HepG2 (cell line): ENCODE results near the gene MYOF. TPM values are rescaled to one million over a fixed set of nuclear protein-coding genes. Genes with fewer than 3 reads are reported as not detected.

Experiments
- ATAC-seq: fragments of 200-7000 bp; cut with Tn5 transposase; 3 replicates; pipeline ENCODE4 v1.9.1; 2020; ENCODE audit warnings: mild to moderate bottlenecking, moderate library complexity
- BruUV-seq: library from RNA; stranded (reverse); fragments of 400-500 nt; replicated peaks from 2 replicates; lab custom pipeline; 2021; lab: Mats Ljungman, UMichigan
- CTCF ChIA-PET: fragments of 300-600 bp; formaldehyde crosslinking; extraction: SDS; loops from one replicate; lab custom pipeline; 2021; ENCODE audit warnings: low total read pairs, inconsistent platforms, low intra/inter-chr PET ratio; lab: Yijun Ruan, JAX
- POLR2A ChIA-PET: fragments of 350-600 bp; sonication (Branson Sonifier 250); formaldehyde crosslinking; loops from one replicate; lab custom pipeline; 2020; ENCODE audit warnings: antibody characterized with exemption, inconsistent platforms; lab: Yijun Ruan, JAX
- DNase-seq: peaks from one replicate; pipeline ENCODE4 v3.0.0-alpha.2; 2015; ENCODE audit warnings: low spot score
- FAIRE-seq: peaks from 3 replicates; lab custom pipeline; 2011; peaks lifted over from hg19 to GRCh38; lab: Jason Lieb, UNC
- H2AFZ ChIP-seq: one replicate; pipeline ENCODE4 v1.6.1; 2011; ENCODE audit warnings: low read length, inconsistent platforms
- H3K27ac ChIP-seq: fragments of 300-600 bp; 3 replicates; pipeline ENCODE4 v1.8.0; 2011; ENCODE audit warnings: mixed run types, mild to moderate bottlenecking, mixed read lengths, low read length, inconsistent platforms; ENCODE audit not compliant: insufficient read depth; ENCODE audit errors: extremely low read length
- H3K27me3 ChIP-seq, 2 experiments: fragments of 200-600 bp in 1 of 2; 2 replicates in 1 of 2; 3 replicates in 1 of 2; pipeline versions ENCODE4 v1.6.0 to v1.8.0; 2011; ENCODE audit warnings: low read length in 2 of 2, mild to moderate bottlenecking in 2 of 2, moderate library complexity in 2 of 2, inconsistent platforms in 1 of 2; ENCODE audit not compliant: insufficient read depth in 2 of 2, control insufficient read depth in 1 of 2
- H3K36me3 ChIP-seq, 2 experiments: fragments of 200-600 bp in 1 of 2; replicated peaks in 1 of 2; 2 replicates in 1 of 2; 3 replicates in 1 of 2; pipeline versions ENCODE4 v1.5.1 to v1.8.0; 2011; ENCODE audit warnings: low read length in 2 of 2, inconsistent platforms in 1 of 2; ENCODE audit not compliant: insufficient read depth in 2 of 2, control insufficient read depth in 1 of 2
- H3K4me1 ChIP-seq: 2 replicates; pipeline ENCODE4 v1.5.1; 2012; ENCODE audit warnings: low read length, inconsistent platforms; ENCODE audit not compliant: insufficient read depth
- H3K4me2 ChIP-seq: 2 replicates; pipeline ENCODE4 v1.6.0; 2011; ENCODE audit warnings: low read depth, low read length, inconsistent platforms
- H3K4me3 ChIP-seq, 3 experiments: fragments of 200-600 bp in 1 of 3; sonication (generic), shearing (Covaris generic) in 1 of 3; replicated peaks in 1 of 3; 2 replicates each; pipeline ENCODE4 v1.5.1; 2011 to 2016; ENCODE audit warnings: low read length in 3 of 3, inconsistent platforms in 2 of 3, low read depth in 2 of 3, mild to moderate bottlenecking in 2 of 3, control low read depth in 1 of 3, mixed read lengths in 1 of 3; ENCODE audit not compliant: insufficient read depth in 1 of 3
- H3K79me2 ChIP-seq: one replicate; pipeline ENCODE4 v1.6.1; 2011; ENCODE audit warnings: low read length, inconsistent platforms; ENCODE audit not compliant: insufficient read depth
- H3K9ac ChIP-seq: 2 replicates; pipeline ENCODE4 v1.6.0; 2011; ENCODE audit warnings: mild to moderate bottlenecking, low read depth, low read length, inconsistent platforms; ENCODE audit not compliant: insufficient read depth
- H3K9me3 ChIP-seq: 2 replicates; pipeline ENCODE4 v1.5.1; 2012; ENCODE audit warnings: mild to moderate bottlenecking, low read length
- H4K20me1 ChIP-seq: 2 replicates; pipeline ENCODE4 v1.6.0; 2011; ENCODE audit warnings: inconsistent platforms, mild to moderate bottlenecking, low read length, moderate library complexity; ENCODE audit not compliant: insufficient read depth
- CEBPB ChIP-seq: IDR thresholded peaks from 2 replicates; pipeline ENCODE4 v1.6.1; 2011; ENCODE audit warnings: low read depth, low read length, improper control_type of control experiment, borderline replicate concordance
- CEBPG ChIP-seq: IDR thresholded peaks from 2 replicates; pipeline ENCODE4 v1.6.1; 2016
- FOXC1 ChIP-seq: sonication (generic); formaldehyde crosslinking; IDR thresholded peaks from 2 replicates; pipeline ENCODE4 v1.8.0; 2022; ENCODE audit warnings: mild to moderate bottlenecking, missing genetic modification reagents, borderline replicate concordance
- ZNF230 ChIP-seq: sonication (generic); formaldehyde crosslinking; IDR thresholded peaks from 2 replicates; pipeline ENCODE4 v1.4.0; 2020; ENCODE audit warnings: mild to moderate bottlenecking, missing genetic modification reagents
- WGBS: methylation state at CpG from one replicate; pipeline ENCODE4 v1.1.6; 2017; ENCODE audit warnings: low lambda C conversion rate; 5-methylcytosine and 5-hydroxymethylcytosine counted together
- in situ Hi-C: cut with HindIII; loops from 2 replicates; pipeline ENCODE4 v1.10.0; 2017; ENCODE audit warnings: low pct_unique_long_range_greater_than_20kb; ENCODE audit not compliant: extremely low pct_ligation_motif_present
- intact Hi-C: fragments of 100-400 bp; cut with micrococcal nuclease; formaldehyde crosslinking; loops from one replicate; pipeline ENCODE4 v1.10.0; 2022; ENCODE audit not compliant: unreplicated experiment
- polyA plus RNA-seq, 8 experiments: library from polyadenylated mRNA; depleted of rRNA in 3 of 8; stranded (reverse) in 7 of 8; unstranded in 1 of 8; fragments of >200 nt; fragmentation: Illumina TruSeq in 4 of 8; extraction: Trizol in 4 of 8; gene quantifications; 2 replicates each; pipeline versions ENCODE4 v1.2.1 to v1.2.3, GENCODE V29; 2011 to 2016; ENCODE audit warnings: low read depth in 4 of 8, missing spikeins in 1 of 8, mixed read lengths in 1 of 8; ENCODE audit not compliant: insufficient read depth in 1 of 8
- total RNA-seq, 5 experiments: library from RNA; depleted of rRNA; stranded (reverse); fragments of >200 nt; fragmentation: Illumina TruSeq; extraction: Trizol; gene quantifications; 2 replicates each; pipeline ENCODE4 v1.2.3, GENCODE V29; 2016; ENCODE audit warnings: low read depth in 1 of 5
- TF ChIP-seq, protein P1 (sequence below): conservative IDR thresholded peaks from 2 replicates; pipeline ENCODE4 v1.6.1; 2018; ENCODE audit warnings: missing genetic modification reagents
- TF ChIP-seq, protein P2 (sequence below): sonication (generic); formaldehyde crosslinking; IDR thresholded peaks from 2 replicates; pipeline ENCODE4 v1.4.0; 2020; ENCODE audit warnings: missing genetic modification reagents
- TF ChIP-seq, protein P3 (sequence below): sonication (generic); formaldehyde crosslinking; IDR thresholded peaks from 2 replicates; pipeline ENCODE4 v1.4.0; 2020; ENCODE audit warnings: mild to moderate bottlenecking, missing genetic modification reagents

Gene MYOF
- total and polyA plus RNA-seq, 2 of the 13 experiments (the other 11 are each of a cell fraction or from before 2014, with no cell fraction given): 0.18 to 0.42 TPM

DNA sequence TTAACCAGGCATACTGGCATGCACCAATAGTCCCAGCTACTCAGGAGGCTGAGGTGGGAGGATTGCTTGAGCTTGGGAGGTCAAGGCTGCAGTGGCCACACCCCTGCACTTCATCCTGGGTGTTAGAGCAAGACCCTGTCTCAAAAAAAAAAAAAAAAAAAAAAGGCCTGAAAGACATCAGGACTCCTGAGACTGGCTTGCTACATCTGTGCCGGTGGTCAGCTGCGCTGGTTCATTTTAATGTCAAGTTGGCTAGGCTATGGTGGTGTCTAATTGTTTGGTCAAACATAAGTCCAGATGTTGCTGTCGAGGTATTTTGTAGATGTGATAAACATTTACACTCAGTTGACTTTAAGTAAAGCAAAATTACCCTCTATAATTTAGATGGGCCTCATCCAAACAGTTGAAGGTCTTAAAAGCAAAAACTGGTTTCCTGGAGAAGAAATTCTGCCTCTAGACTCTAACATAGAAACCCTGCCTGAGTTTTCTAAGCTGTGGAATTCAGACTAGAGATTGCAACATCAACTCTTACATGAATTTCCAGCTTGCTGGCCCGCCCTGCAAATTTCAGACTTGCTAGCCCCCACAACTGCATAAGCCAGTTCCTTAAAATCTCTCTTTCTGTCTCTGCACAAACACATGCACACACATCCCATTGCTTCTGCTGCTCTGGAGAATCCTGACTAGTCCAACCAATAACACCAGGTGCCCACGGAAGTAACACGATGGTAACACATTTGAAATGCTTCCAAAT is 18.2 kb downstream of the MYOF start:
- Histone ChIP-seq H2AFZ (no peak overlapping the region), H3K4me2 (no peak overlapping the region), H3K27me3 (no peaks in the 10 kb centered on the region), H3K9me3 (no peaks in the 10 kb centered on the region), H3K4me3 (no peak overlapping the region), H3K79me2 (no peaks in the 10 kb centered on the region), H3K4me1 (peaks cover 8% of the 10 kb centered on the region), H3K36me3 (no peaks in the 10 kb centered on the region), H4K20me1 (no peaks in the 10 kb centered on the region), H3K27ac (no peak overlapping the region), H3K9ac (no peak overlapping the region)
- 0 out of 2 replicates have a peak, but pooled peaks have one; percentile 42 for TF ChIP-seq CEBPG (CRISPR knock-in tag)
- TF ChIP-seq ZNF230 (CRISPR knock-in tag): no peak
- TF ChIP-seq CEBPB: peak; percentile 71; the same call in 1 of the 2 replicates
- ATAC-seq (no peak), FAIRE-seq (no peak), DNase-seq (no peak)
- CTCF ChIA-PET: no interaction called here
- intact Hi-C loops (no loop called here), in situ Hi-C loops (no loop called here)
- no TSS peak for BruUV-seq
- WGBS: 24% methylated on average over 6 of the region's 6 CpGs
- POLR2A ChIA-PET: no interaction called here

DNA sequence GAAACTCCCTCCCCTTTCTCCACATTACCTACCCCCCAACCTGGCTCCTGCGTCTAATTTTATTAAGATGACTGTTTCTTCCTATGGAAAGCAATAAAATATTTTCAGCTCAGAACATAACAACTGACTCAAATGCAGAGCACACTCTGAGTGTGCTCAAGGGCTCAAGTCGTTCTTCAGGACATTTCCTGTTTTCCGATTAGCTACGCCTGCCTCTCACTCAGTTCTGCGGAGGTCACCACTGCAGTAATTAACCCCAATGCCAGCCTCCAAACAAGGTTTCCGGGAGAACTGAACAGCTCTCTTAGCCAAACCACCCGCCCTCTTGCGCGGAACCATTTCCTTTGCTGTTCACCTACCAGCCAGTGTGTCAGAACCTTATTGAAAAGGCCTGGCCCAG is 19.3 kb downstream of the MYOF start:
- no peaks in the 10 kb centered on the region for H3K79me2 ChIP-seq
- no peak for DNase-seq
- BruUV-seq: no TSS peak
- no peak for ATAC-seq
- 90% methylated on average over 9 of the region's 9 CpGs for WGBS
- H3K4me2 ChIP-seq: no peak overlapping the region
- no peaks in the 10 kb centered on the region for H3K27me3 ChIP-seq
- no peaks in the 10 kb centered on the region for H4K20me1 ChIP-seq
- H3K27ac ChIP-seq: no peak overlapping the region
- no peak for FAIRE-seq
- H3K9ac ChIP-seq: no peak overlapping the region
- CTCF ChIA-PET: no interaction called here
- in situ Hi-C loops (no loop called here), intact Hi-C loops (no loop called here)
- no peaks in the 10 kb centered on the region for H3K9me3 ChIP-seq
- peaks cover 15% of the 10 kb centered on the region for H3K4me1 ChIP-seq
- no peaks in the 10 kb centered on the region for H3K36me3 ChIP-seq
- no peak overlapping the region for H2AFZ ChIP-seq
- POLR2A ChIA-PET: no interaction called here
- H3K4me3 ChIP-seq: no peak overlapping the region
- TF ChIP-seq, protein P1, sequence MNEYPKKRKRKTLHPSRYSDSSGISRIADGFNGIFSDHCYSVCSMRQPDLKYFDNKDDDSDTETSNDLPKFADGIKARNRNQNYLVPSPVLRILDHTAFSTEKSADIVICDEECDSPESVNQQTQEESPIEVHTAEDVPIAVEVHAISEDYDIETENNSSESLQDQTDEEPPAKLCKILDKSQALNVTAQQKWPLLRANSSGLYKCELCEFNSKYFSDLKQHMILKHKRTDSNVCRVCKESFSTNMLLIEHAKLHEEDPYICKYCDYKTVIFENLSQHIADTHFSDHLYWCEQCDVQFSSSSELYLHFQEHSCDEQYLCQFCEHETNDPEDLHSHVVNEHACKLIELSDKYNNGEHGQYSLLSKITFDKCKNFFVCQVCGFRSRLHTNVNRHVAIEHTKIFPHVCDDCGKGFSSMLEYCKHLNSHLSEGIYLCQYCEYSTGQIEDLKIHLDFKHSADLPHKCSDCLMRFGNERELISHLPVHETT (CRISPR knock-in tag): no peak
- no peak for TF ChIP-seq FOXC1 (CRISPR knock-in tag)
- TF ChIP-seq, protein P2, sequence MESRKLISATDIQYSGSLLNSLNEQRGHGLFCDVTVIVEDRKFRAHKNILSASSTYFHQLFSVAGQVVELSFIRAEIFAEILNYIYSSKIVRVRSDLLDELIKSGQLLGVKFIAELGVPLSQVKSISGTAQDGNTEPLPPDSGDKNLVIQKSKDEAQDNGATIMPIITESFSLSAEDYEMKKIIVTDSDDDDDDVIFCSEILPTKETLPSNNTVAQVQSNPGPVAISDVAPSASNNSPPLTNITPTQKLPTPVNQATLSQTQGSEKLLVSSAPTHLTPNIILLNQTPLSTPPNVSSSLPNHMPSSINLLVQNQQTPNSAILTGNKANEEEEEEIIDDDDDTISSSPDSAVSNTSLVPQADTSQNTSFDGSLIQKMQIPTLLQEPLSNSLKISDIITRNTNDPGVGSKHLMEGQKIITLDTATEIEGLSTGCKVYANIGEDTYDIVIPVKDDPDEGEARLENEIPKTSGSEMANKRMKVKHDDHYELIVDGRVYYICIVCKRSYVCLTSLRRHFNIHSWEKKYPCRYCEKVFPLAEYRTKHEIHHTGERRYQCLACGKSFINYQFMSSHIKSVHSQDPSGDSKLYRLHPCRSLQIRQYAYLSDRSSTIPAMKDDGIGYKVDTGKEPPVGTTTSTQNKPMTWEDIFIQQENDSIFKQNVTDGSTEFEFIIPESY (CRISPR knock-in tag): no peak
- TF ChIP-seq, protein P3, sequence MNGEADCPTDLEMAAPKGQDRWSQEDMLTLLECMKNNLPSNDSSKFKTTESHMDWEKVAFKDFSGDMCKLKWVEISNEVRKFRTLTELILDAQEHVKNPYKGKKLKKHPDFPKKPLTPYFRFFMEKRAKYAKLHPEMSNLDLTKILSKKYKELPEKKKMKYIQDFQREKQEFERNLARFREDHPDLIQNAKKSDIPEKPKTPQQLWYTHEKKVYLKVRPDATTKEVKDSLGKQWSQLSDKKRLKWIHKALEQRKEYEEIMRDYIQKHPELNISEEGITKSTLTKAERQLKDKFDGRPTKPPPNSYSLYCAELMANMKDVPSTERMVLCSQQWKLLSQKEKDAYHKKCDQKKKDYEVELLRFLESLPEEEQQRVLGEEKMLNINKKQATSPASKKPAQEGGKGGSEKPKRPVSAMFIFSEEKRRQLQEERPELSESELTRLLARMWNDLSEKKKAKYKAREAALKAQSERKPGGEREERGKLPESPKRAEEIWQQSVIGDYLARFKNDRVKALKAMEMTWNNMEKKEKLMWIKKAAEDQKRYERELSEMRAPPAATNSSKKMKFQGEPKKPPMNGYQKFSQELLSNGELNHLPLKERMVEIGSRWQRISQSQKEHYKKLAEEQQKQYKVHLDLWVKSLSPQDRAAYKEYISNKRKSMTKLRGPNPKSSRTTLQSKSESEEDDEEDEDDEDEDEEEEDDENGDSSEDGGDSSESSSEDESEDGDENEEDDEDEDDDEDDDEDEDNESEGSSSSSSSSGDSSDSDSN (CRISPR knock-in tag): no peak
